ENCODE results near the gene NPPB.
"Not testable (repeated sequence)": the region's sequence is repeated elsewhere in the genome, so short reads cannot be mapped to it uniquely, and the experiment has no call there.

Gene NPPB

DNA sequence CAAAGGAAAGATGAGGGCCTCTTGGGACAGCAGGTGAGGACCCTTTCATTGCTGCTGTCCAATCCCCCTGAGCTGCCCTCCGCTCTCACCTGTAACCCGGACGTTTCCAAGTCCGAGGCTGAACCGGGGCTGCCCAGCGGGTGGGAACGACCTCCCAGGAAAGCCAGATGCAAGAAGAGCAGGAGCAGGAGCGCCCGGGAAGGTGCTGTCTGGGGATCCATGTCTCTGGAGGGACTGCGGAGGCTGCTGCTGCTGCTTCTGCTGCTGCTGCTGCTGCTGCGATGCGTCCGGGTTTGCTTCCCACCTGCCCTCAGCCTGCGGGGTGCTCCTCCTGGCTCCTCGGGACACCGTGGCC is at the start of gene NPPB:
Gene NPPB (minus strand): TSS at position 333 of the 355 bp plus-strand sequence. CDS start 112 bp downstream, at position 221.
- Histone ChIP-seq H3K9me3 (ENCODE audit: control insufficient read depth, insufficient read depth, low read length) (no peaks in the 10 kb centered on the region), H3K4me3 (ENCODE audit: low read depth, low read length) (peak within 1 kb of the TSS; percentile 57), H3K9ac (ENCODE audit: low read depth, low read length) (peak within 1 kb of the TSS; percentile 16; the same call in 1 of the 2 replicates), H3K27ac (ENCODE audit: low read depth, low read length) (peak within 1 kb of the TSS; percentile 52), H3K4me1 (ENCODE audit: control insufficient read depth, insufficient read depth, low read length) (0 out of 2 replicates have a peak, but pooled peaks cover 3% of the 10 kb centered on the region), H3K36me3 (ENCODE audit: control insufficient read depth, insufficient read depth, low read length) (no peaks in the 10 kb centered on the region), H3K27me3 (ENCODE audit: control insufficient read depth, insufficient read depth, low read length) (peaks cover 24% of the 10 kb centered on the region)

DNA sequence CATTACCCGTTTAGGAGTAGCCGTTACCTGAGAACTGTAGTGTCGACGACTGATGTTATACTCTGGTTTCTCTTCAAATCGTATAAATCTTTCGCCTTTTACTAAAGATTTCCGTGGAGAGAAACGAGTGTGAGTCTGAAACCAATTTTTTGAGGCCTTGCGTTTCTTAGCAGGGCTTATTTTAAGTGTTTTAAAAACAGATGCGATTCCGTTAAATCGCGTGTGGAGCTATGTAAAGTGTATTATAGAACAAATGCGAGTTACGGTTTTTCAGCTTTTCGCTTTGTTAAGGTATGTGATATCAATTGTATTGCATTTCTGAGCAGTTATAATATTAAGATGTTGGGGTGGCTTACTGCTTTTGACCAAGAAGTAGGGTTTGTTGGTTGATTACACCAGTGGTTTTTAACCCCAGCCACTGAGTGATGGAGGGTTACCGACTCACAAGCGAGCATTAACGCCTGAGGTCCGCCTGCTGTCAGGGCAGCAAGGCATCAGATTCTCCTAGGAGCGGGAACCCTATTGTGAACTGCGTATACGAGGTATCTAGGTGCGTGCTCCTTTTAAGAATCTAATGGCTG is 49.4 kb upstream of the NPPB start:
- H3K4me1 ChIP-seq (ENCODE audit: control insufficient read depth, insufficient read depth, low read length): peaks cover 4% of the 10 kb centered on the region; the same call in 1 of the 2 replicates
- peak overlapping the region; percentile 99 for H3K9ac ChIP-seq (ENCODE audit: low read depth, low read length)
- no peaks in the 10 kb centered on the region for H3K27me3 ChIP-seq (ENCODE audit: control insufficient read depth, insufficient read depth, low read length)
- H3K27ac ChIP-seq (ENCODE audit: low read depth, low read length): peak overlapping the region; percentile 99
- H3K36me3 ChIP-seq (ENCODE audit: control insufficient read depth, insufficient read depth, low read length): no peaks in the 10 kb centered on the region
- H3K4me3 ChIP-seq (ENCODE audit: low read depth, low read length): peak overlapping the region; percentile 62
- no peaks in the 10 kb centered on the region for H3K9me3 ChIP-seq (ENCODE audit: control insufficient read depth, insufficient read depth, low read length)

DNA sequence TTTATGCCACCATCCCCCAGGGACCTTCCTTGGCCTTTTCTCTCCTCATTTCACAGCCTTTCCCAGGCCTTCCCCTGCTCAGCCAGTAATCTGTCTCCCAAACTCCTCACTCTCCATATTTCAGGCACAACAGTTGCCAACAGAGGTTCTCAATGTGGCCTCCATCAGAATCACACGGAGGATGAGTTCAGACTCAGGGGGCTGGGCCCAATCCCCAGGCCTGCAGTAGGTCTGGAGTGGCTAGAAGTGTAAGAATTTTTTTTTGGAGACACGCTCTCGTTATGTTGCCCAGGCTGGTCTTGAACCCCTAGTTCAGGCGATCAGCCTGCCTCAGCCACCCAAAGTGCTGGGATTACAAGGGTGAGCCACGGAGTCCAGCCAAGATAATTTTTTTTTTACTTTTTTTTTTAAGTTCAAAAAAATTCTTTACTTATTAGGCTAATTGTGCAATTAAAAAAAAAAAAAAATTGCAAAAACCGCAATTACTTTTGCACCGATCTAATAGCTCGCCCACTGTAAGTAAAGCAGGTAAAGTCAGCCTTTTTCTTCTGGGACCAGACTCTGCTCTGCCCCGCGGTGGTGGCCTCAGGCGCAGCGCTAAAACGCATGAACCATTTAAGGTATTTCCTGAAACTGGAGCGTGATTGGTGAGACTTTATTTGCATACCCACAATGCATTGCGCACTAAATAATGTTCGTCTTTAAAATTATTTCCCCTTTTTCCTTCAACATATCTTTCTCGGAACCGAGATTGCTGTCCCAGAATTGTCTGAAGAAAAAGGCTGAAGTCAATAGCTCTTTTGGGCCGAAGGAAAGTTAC is 48.7 kb upstream of the NPPB start:
- H3K4me3 ChIP-seq (ENCODE audit: low read depth, low read length): no peak overlapping the region
- peaks cover 4% of the 10 kb centered on the region; the same call in 1 of the 2 replicates for H3K4me1 ChIP-seq (ENCODE audit: control insufficient read depth, insufficient read depth, low read length)
- no peaks in the 10 kb centered on the region for H3K27me3 ChIP-seq (ENCODE audit: control insufficient read depth, insufficient read depth, low read length)
- peak overlapping the region; percentile 99 for H3K9ac ChIP-seq (ENCODE audit: low read depth, low read length)
- no peaks in the 10 kb centered on the region for H3K36me3 ChIP-seq (ENCODE audit: control insufficient read depth, insufficient read depth, low read length)
- no peaks in the 10 kb centered on the region for H3K9me3 ChIP-seq (ENCODE audit: control insufficient read depth, insufficient read depth, low read length)
- peak overlapping the region; percentile 99 for H3K27ac ChIP-seq (ENCODE audit: low read depth, low read length)

DNA sequence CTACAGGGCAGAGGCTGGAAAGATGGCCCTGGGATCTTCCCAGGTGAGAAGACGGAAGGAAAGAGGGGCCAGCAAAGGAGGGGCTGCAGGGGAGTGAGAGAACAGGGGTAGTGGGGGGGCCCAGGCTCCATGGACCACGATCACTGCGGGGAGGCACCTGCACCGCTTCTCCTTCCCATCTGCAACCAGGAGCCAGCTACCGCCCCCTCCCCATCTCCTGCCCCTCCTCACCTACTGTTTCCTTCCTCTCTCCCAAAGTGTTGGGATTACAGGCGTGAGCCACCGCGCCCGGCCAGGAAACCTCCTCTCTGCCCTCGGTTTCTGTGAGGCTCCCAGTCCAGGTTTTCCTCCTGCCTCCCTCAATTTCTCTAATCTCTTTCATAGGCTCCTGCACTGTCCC is 48.1 kb upstream of the NPPB start:
- no peak overlapping the region for H3K4me3 ChIP-seq (ENCODE audit: low read depth, low read length)
- H3K9ac ChIP-seq (ENCODE audit: low read depth, low read length): no peak overlapping the region
- no peaks in the 10 kb centered on the region for H3K9me3 ChIP-seq (ENCODE audit: control insufficient read depth, insufficient read depth, low read length)
- H3K27ac ChIP-seq (ENCODE audit: low read depth, low read length): no peak overlapping the region
- no peaks in the 10 kb centered on the region for H3K27me3 ChIP-seq (ENCODE audit: control insufficient read depth, insufficient read depth, low read length)
- peaks cover 4% of the 10 kb centered on the region; the same call in 1 of the 2 replicates for H3K4me1 ChIP-seq (ENCODE audit: control insufficient read depth, insufficient read depth, low read length)
- H3K36me3 ChIP-seq (ENCODE audit: control insufficient read depth, insufficient read depth, low read length): no peaks in the 10 kb centered on the region

DNA sequence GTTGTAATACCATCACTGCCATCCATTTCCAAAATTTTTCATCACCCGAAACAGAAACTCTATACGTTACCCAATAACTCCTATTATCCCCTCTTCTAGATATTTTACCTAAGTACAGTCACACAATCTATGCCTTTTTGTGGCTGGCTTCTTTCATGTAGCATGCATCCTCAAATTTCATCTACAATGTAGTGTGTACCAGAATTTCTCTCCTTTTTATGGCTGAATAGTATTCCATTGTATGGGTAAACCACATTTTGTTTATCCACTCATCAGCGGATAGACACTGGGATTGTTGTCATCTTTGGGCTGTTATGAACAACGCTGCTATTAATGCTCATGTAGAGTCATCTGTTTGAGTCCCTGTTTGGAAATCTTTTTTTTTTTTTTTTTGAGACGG is 46.2 kb upstream of the NPPB start:
- Histone ChIP-seq H3K4me3 (ENCODE audit: low read depth, low read length) (no peak overlapping the region), H3K27me3 (ENCODE audit: control insufficient read depth, insufficient read depth, low read length) (no peaks in the 10 kb centered on the region), H3K27ac (ENCODE audit: low read depth, low read length) (no peak overlapping the region), H3K4me1 (ENCODE audit: control insufficient read depth, insufficient read depth, low read length) (peaks cover 4% of the 10 kb centered on the region; the same call in 1 of the 2 replicates), H3K36me3 (ENCODE audit: control insufficient read depth, insufficient read depth, low read length) (no peaks in the 10 kb centered on the region), H3K9ac (ENCODE audit: low read depth, low read length) (no peak overlapping the region), H3K9me3 (ENCODE audit: control insufficient read depth, insufficient read depth, low read length) (no peaks in the 10 kb centered on the region)

DNA sequence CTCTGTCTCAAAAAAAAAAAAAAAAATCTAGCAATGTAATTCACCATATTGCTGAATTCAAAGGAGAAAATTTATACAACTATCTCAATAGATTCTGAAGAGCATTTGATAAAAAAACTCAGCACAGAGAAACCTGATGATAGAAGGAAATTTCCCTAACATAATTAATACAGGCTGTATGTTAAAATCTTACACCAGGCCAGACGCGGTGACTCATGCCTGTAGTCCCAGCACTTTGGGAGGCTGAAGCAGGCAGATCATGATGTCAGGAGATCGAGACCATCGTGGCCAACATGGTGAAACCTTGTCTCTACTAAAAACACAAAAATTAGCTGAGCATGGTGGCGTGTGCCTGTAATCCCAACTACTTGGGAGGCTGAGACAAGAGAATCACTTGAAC is 45.4 kb upstream of the NPPB start:
- H3K9ac ChIP-seq (ENCODE audit: low read depth, low read length); H3K27ac ChIP-seq (ENCODE audit: low read depth, low read length); H3K9me3 ChIP-seq (ENCODE audit: control insufficient read depth, insufficient read depth, low read length); H3K36me3 ChIP-seq (ENCODE audit: control insufficient read depth, insufficient read depth, low read length); H3K27me3 ChIP-seq (ENCODE audit: control insufficient read depth, insufficient read depth, low read length); H3K4me1 ChIP-seq (ENCODE audit: control insufficient read depth, insufficient read depth, low read length); H3K4me3 ChIP-seq (ENCODE audit: low read depth, low read length): not testable (repeated sequence)

DNA sequence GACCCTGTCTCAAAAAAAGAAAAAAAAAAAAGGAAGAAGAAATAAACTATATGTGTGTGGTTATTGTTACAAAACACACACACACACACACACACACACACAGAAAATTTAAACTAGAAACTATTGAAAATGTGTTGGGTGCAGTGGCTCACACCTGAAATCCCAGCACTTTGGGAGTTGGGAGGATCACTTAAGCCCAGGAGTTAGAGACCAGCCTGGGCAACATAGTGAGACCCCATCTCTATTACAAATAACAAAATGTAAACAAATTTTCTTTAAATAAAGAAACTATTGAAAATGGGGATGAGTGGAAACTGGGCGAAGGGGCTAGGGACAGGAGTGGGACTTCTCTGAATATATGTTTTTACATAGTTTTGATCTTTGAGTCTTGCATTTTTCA is 44.5 kb upstream of the NPPB start:
- no peak overlapping the region for H3K4me3 ChIP-seq (ENCODE audit: low read depth, low read length)
- H3K4me1 ChIP-seq (ENCODE audit: control insufficient read depth, insufficient read depth, low read length): peaks cover 4% of the 10 kb centered on the region; the same call in 1 of the 2 replicates
- no peak overlapping the region for H3K9ac ChIP-seq (ENCODE audit: low read depth, low read length)
- H3K9me3 ChIP-seq (ENCODE audit: control insufficient read depth, insufficient read depth, low read length): no peaks in the 10 kb centered on the region
- H3K27me3 ChIP-seq (ENCODE audit: control insufficient read depth, insufficient read depth, low read length): peaks cover 4% of the 10 kb centered on the region
- no peaks in the 10 kb centered on the region for H3K36me3 ChIP-seq (ENCODE audit: control insufficient read depth, insufficient read depth, low read length)
- H3K27ac ChIP-seq (ENCODE audit: low read depth, low read length): no peak overlapping the region

DNA sequence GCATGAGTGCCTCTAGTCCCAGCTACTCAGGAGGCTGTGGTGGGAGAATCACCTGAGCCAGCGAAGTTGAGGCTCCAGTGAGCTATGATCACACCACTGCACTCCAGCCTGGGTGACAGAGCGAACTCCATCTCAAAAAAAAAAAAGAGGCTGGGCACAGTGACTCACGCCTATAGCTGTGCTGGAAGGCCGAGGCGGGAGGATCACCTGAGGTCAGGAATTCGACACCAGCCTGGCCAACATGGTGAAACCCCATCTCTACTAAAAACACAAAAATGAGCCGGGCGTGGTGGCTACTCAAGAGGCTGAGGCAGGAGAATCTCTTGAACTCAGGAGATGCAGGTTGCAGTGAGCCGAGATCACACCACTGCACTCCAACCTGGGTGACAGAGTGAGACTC is 42.7 kb upstream of the NPPB start:
- not testable (repeated sequence) for H3K4me3 ChIP-seq (ENCODE audit: low read depth, low read length); H3K9ac ChIP-seq (ENCODE audit: low read depth, low read length); H3K4me1 ChIP-seq (ENCODE audit: control insufficient read depth, insufficient read depth, low read length); H3K9me3 ChIP-seq (ENCODE audit: control insufficient read depth, insufficient read depth, low read length); H3K27ac ChIP-seq (ENCODE audit: low read depth, low read length); H3K36me3 ChIP-seq (ENCODE audit: control insufficient read depth, insufficient read depth, low read length); H3K27me3 ChIP-seq (ENCODE audit: control insufficient read depth, insufficient read depth, low read length)

DNA sequence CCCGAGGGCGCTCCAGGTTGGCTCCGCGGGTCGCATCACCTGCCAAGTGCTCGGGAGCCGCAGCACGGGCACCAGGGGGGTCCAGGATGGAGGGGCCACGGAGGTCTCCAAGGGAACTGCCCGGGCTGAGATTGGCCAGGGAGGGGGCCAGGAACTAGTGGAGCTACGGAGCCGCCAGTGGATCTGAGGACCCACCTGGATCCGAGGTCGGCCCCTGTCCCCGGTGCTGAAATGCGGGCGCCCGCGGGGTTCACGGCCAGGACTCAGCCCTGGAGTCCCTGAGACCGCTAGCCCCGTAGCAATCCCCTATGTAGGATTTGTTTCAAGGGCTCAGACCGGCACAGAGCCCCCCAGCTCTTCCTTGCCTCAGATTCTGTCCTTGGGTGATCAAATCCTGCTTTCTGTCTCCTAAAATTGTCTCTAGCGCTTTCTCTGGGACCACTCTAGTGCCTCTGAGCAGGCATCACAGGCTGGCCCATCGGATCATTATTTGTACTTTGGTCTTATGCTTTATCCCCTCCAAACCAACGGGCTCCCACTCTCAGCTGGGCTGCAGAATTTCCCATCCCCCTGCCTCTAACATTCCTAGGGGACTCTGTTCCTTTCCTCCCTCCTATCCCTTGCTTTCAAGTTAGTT is 40.2 kb upstream of the NPPB start:
- Histone ChIP-seq H3K27me3 (ENCODE audit: control insufficient read depth, insufficient read depth, low read length) (peaks cover 4% of the 10 kb centered on the region), H3K4me1 (ENCODE audit: control insufficient read depth, insufficient read depth, low read length) (no peaks in the 10 kb centered on the region), H3K9ac (ENCODE audit: low read depth, low read length) (no peak overlapping the region), H3K36me3 (ENCODE audit: control insufficient read depth, insufficient read depth, low read length) (no peaks in the 10 kb centered on the region), H3K27ac (ENCODE audit: low read depth, low read length) (no peak overlapping the region), H3K9me3 (ENCODE audit: control insufficient read depth, insufficient read depth, low read length) (no peaks in the 10 kb centered on the region), H3K4me3 (ENCODE audit: low read depth, low read length) (peak overlapping the region; percentile 9)

DNA sequence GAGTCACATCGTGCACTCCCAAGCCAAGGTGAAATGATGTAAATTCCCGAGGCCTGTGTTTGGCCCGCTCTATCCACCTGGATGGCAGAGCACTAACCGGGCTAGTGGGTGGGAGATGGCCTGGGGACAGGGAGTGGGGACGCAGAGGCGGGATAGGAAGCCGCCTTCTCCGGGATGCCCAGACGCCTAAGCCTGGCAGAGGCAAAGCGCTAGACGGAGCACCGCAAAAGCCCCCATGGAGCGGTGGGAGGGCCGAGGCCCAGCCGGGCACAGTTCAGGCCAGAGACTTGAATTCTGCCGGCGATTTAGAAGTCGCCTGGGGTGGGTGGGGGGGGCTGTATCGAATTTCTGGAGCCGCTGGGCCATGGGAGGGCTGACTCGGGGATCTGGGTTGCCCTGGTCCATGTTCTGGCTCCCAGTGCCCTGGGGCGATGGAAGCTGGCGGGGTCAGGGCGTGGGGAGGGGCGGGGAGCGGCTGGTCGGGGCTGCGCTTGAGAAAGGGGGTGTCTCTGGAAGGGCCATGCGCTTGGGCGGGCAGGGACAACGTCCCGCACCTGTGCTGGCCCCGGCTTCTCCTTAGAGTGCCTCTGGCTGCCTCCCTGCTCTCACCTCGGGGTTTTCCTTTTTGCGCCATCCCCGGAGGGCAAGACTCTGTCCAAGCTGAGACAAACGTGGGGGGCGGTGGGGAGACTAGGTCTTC is 39.5 kb upstream of the NPPB start:
- H3K27me3 ChIP-seq (ENCODE audit: control insufficient read depth, insufficient read depth, low read length): peaks cover 4% of the 10 kb centered on the region
- no peaks in the 10 kb centered on the region for H3K36me3 ChIP-seq (ENCODE audit: control insufficient read depth, insufficient read depth, low read length)
- no peak overlapping the region for H3K9ac ChIP-seq (ENCODE audit: low read depth, low read length)
- H3K27ac ChIP-seq (ENCODE audit: low read depth, low read length): no peak overlapping the region
- H3K9me3 ChIP-seq (ENCODE audit: control insufficient read depth, insufficient read depth, low read length): no peaks in the 10 kb centered on the region
- H3K4me3 ChIP-seq (ENCODE audit: low read depth, low read length): peak overlapping the region; percentile 9
- no peaks in the 10 kb centered on the region for H3K4me1 ChIP-seq (ENCODE audit: control insufficient read depth, insufficient read depth, low read length)
